WTC11 (cell line): Measurements from ENCODE around the gene TMEM169. TPM values are rescaled to one million over a fixed set of nuclear protein-coding genes. Genes with fewer than 3 reads are reported as not detected.

Experiments
- ATAC-seq: fragments of 200-7000 bp; cut with Tn5 transposase; 2 replicates; pipeline ENCODE4 v1.10.0; 2021; ENCODE audit warnings: mild to moderate bottlenecking, moderate library complexity
- CTCF ChIA-PET: fragments of 300-600 bp; sonication (Branson Sonifier 250); formaldehyde crosslinking; loops from one replicate; lab custom pipeline; 2021; ENCODE audit warnings: antibody characterized with exemption; lab: Charles Lee
- POLR2A ChIA-PET: fragments of 350-600 bp; sonication (Branson Sonifier 250); formaldehyde crosslinking; loops from one replicate; lab custom pipeline; 2021; ENCODE audit warnings: antibody characterized with exemption; lab: Charles Lee
- DNase-seq: peaks from one replicate; pipeline ENCODE4 v3.0.0; 2021; ENCODE audit warnings: low spot score
- H3K27ac Mint-ChIP-seq: 2 replicates; pipeline ENCODE4 v1.8.0; 2021; ENCODE audit warnings: mixed read lengths
- H3K27me3 Mint-ChIP-seq: 2 replicates; pipeline ENCODE4 v1.8.0; 2021; ENCODE audit warnings: low read depth, mild to moderate bottlenecking, moderate library complexity, mixed read lengths
- H3K36me3 Mint-ChIP-seq: 2 replicates; pipeline ENCODE4 v1.8.0; 2021; ENCODE audit warnings: mixed read lengths
- H3K4me1 Mint-ChIP-seq: 2 replicates; pipeline ENCODE4 v1.8.0; 2022; ENCODE audit warnings: mixed read lengths
- H3K4me3 Mint-ChIP-seq: 2 replicates; pipeline ENCODE4 v1.8.0; 2021; ENCODE audit warnings: mild to moderate bottlenecking, moderate library complexity, mixed read lengths
- H3K9me3 Mint-ChIP-seq: 2 replicates; pipeline ENCODE4 v1.8.0; 2021; ENCODE audit warnings: mixed read lengths
- ETV6 ChIP-seq: sonication (generic); formaldehyde crosslinking; IDR thresholded peaks from 2 replicates; pipeline ENCODE4 v1.8.1; 2022; ENCODE audit warnings: mild to moderate bottlenecking, missing genetic modification reagents
- SOX15 ChIP-seq: fragments of 250-450 bp; sonication (Bioruptor Pico); IDR thresholded peaks from 2 replicates; pipeline ENCODE4 v1.9.0; 2021; ENCODE audit warnings: mild to moderate bottlenecking
- SP1 ChIP-seq: sonication (generic); formaldehyde crosslinking; conservative IDR thresholded peaks from 2 replicates; pipeline ENCODE4 v1.8.1; 2022; ENCODE audit warnings: missing genetic modification reagents
- TP53 ChIP-seq: sonication (generic); formaldehyde crosslinking; IDR thresholded peaks from 2 replicates; pipeline ENCODE4 v1.8.1; 2023; ENCODE audit warnings: mild to moderate bottlenecking, missing genetic modification reagents
- ZNF232 ChIP-seq: sonication (generic); formaldehyde crosslinking; IDR thresholded peaks from 2 replicates; pipeline ENCODE4 v1.8.0; 2022; ENCODE audit warnings: mild to moderate bottlenecking, missing genetic modification reagents
- ZNF671 ChIP-seq: fragments of 250-450 bp; sonication (Bioruptor Pico); IDR thresholded peaks from 2 replicates; pipeline ENCODE4 v1.8.0; 2021; ENCODE audit warnings: mild to moderate bottlenecking
- total RNA-seq: library from RNA; stranded (reverse); gene quantifications from 3 replicates; pipeline ENCODE4 v1.2.3, GENCODE V29; 2021
- TF ChIP-seq, protein P1 (sequence below): sonication (generic); formaldehyde crosslinking; IDR thresholded peaks from 2 replicates; pipeline ENCODE4 v1.8.0; 2023; ENCODE audit warnings: mild to moderate bottlenecking, missing genetic modification reagents
- TF ChIP-seq, protein P2 (sequence below): sonication (generic); formaldehyde crosslinking; IDR thresholded peaks from 2 replicates; pipeline ENCODE4 v1.8.1; 2022; ENCODE audit warnings: missing genetic modification reagents, borderline replicate concordance
- TF ChIP-seq, protein P3 (sequence below): sonication (generic); formaldehyde crosslinking; IDR thresholded peaks from 2 replicates; pipeline ENCODE4 v1.8.1; 2022; ENCODE audit warnings: low read depth, mild to moderate bottlenecking, moderate library complexity, missing genetic modification reagents, borderline replicate concordance
- TF ChIP-seq, protein P4 (sequence below): sonication (generic); formaldehyde crosslinking; IDR thresholded peaks from 2 replicates; pipeline ENCODE4 v1.8.0; 2022; ENCODE audit warnings: mild to moderate bottlenecking, missing genetic modification reagents
- TF ChIP-seq, protein P5 (sequence below): sonication (generic); formaldehyde crosslinking; conservative IDR thresholded peaks from 2 replicates; pipeline ENCODE4 v1.8.1; 2022; ENCODE audit warnings: mild to moderate bottlenecking, missing genetic modification reagents
- TF ChIP-seq, protein P6 (sequence below): sonication (generic); formaldehyde crosslinking; IDR thresholded peaks from 2 replicates; pipeline ENCODE4 v1.8.0; 2022; ENCODE audit warnings: missing genetic modification reagents
- TF ChIP-seq, protein P7 (sequence below): sonication (generic); formaldehyde crosslinking; IDR thresholded peaks from 2 replicates; pipeline ENCODE4 v1.8.1; 2023; ENCODE audit warnings: mild to moderate bottlenecking, missing genetic modification reagents

TMEM169 gene
- total RNA-seq, 1 experiment from 2014 or later: 1.8 TPM

DNA sequence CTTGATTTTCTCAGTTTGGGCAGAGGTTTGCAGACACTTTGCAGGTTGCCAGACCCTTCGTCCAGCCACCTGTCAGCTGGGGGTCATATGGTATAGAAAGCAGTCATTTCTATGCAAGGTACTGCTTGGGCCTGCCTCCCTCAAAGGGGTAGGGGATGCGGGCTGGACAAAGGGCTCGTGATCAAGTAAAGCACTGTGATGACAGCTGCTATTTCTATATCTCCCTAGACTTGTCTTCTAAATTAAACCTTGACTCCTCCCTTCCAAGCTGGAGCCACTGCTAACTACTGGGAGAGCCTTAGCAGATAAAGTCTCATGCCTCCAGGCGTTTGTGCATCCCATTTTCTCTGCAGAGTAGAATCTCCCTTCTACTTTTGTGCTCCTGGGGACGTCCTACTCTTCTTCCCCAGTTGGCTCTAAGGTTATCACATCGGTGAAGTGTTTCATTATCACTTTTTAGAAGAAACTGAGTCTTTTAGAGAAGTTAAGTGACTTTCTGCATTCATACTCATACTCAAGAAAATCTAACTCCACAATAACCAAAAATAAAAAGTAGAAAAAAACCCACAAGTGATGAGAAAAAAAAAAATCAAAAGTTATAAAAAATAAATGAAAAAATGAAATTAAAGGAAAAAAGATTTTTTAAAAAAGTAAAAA lies 26.7 kb downstream of the TMEM169 start (continued):
- TF ChIP-seq, protein P1, sequence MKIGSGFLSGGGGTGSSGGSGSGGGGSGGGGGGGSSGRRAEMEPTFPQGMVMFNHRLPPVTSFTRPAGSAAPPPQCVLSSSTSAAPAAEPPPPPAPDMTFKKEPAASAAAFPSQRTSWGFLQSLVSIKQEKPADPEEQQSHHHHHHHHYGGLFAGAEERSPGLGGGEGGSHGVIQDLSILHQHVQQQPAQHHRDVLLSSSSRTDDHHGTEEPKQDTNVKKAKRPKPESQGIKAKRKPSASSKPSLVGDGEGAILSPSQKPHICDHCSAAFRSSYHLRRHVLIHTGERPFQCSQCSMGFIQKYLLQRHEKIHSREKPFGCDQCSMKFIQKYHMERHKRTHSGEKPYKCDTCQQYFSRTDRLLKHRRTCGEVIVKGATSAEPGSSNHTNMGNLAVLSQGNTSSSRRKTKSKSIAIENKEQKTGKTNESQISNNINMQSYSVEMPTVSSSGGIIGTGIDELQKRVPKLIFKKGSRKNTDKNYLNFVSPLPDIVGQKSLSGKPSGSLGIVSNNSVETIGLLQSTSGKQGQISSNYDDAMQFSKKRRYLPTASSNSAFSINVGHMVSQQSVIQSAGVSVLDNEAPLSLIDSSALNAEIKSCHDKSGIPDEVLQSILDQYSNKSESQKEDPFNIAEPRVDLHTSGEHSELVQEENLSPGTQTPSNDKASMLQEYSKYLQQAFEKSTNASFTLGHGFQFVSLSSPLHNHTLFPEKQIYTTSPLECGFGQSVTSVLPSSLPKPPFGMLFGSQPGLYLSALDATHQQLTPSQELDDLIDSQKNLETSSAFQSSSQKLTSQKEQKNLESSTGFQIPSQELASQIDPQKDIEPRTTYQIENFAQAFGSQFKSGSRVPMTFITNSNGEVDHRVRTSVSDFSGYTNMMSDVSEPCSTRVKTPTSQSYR: no peak
- TF ChIP-seq, protein P2, sequence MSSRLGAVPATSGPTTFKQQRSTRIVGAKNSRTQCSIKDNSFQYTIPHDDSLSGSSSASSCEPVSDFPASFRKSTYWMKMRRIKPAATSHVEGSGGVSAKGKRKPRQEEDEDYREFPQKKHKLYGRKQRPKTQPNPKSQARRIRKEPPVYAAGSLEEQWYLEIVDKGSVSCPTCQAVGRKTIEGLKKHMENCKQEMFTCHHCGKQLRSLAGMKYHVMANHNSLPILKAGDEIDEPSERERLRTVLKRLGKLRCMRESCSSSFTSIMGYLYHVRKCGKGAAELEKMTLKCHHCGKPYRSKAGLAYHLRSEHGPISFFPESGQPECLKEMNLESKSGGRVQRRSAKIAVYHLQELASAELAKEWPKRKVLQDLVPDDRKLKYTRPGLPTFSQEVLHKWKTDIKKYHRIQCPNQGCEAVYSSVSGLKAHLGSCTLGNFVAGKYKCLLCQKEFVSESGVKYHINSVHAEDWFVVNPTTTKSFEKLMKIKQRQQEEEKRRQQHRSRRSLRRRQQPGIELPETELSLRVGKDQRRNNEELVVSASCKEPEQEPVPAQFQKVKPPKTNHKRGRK (CRISPR knock-in tag): no peak
- TF ChIP-seq, protein P3, sequence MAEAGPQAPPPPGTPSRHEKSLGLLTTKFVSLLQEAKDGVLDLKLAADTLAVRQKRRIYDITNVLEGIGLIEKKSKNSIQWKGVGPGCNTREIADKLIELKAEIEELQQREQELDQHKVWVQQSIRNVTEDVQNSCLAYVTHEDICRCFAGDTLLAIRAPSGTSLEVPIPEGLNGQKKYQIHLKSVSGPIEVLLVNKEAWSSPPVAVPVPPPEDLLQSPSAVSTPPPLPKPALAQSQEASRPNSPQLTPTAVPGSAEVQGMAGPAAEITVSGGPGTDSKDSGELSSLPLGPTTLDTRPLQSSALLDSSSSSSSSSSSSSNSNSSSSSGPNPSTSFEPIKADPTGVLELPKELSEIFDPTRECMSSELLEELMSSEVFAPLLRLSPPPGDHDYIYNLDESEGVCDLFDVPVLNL (CRISPR knock-in tag): no peak
- TF ChIP-seq, protein P4, sequence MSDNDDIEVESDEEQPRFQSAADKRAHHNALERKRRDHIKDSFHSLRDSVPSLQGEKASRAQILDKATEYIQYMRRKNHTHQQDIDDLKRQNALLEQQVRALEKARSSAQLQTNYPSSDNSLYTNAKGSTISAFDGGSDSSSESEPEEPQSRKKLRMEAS (CRISPR knock-in tag): no peak

DNA sequence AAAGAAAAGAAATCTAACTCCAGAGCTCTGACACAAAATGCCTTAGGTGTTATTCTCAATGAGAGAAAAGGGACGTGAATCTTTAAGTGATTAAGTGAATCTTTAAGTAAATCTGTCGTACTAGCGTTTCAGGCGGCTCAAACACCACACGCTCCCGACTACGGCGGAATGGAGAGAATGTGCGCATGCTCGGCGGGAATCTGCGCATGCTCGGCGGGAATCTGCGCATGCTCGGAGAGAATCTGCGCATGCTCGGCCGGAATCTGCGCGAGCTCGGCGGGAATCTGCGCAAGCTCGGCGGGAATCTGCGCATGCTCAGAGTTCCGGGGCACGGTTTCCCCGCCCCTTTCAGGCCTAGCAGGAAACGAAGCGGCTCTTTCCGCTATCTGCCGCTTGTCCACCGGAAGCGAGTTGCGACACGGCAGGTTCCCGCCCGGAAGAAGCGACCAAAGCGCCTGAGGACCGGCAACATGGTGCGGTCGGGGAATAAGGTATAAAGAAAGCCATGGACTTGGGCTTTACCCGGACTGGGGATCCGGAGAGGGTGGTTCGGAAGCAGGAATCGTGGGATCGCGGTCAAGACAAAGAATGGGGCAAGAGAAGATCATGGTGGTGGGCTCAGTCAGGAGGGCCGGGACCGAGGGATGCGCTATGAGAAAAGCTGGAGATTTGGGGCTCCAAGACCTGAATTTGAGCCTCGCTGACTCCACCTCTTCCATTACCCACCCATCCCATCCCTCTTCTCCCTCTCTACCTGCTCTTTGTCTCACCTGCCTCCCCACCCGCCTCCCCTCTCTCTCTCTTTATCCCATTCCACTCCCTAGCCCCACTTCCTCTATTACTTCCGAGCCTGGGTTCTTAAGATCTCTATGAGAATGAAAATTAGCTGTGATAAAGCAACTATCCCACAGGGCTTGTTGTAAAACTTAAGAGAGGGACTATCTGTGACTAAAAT lies 27.5 kb downstream of the TMEM169 start, which contains the start of gene XRCC5:
XRCC5 (plus strand) TSS at position 382 of the 955 bp plus-strand sequence; CDS start at position 471, 89 bp downstream.
- Mint-ChIP-seq H3K27ac (peak within 1 kb of the TSS; percentile 99), H3K36me3 (peaks cover 46% of the 10 kb centered on the region), H3K27me3 (no peaks in the 10 kb centered on the region; the same call in 1 of the 2 replicates), H3K9me3 (no peaks in the 10 kb centered on the region), H3K4me3 (peak within 1 kb of the TSS; percentile 100), H3K4me1 (peaks cover 49% of the 10 kb centered on the region)
- peak; percentile 97 for DNase-seq
- POLR2A ChIA-PET: interaction anchor here (3.5 kb wide), 1 partner anchor 27 kb away, joined by 46 read pairs; the partner anchor contains the start of genes PECR and TMEM169
- CTCF ChIA-PET: interaction anchor here (0.7 to 3.0 kb wide), 8 partner anchors 26 to 159 kb away, joined by 3 to 22 read pairs (median 4); partner anchors contain the start of genes PECR and TMEM169
- ATAC-seq: peak; percentile 71
- TF ChIP-seq, protein P4 (CRISPR knock-in tag): peak; percentile 89
- TF ChIP-seq ETV6 (CRISPR knock-in tag): peak; percentile 99
- TF ChIP-seq ZNF232: 0 out of 2 replicates have a peak, but pooled peaks have one; percentile 67
- TF ChIP-seq, protein P1: peak; percentile 16; the same call in 1 of the 2 replicates
- TF ChIP-seq, protein P5, sequence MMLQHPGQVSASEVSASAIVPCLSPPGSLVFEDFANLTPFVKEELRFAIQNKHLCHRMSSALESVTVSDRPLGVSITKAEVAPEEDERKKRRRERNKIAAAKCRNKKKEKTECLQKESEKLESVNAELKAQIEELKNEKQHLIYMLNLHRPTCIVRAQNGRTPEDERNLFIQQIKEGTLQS: 0 out of 2 replicates have a peak, but pooled peaks have one; percentile 35
- TF ChIP-seq TP53 (CRISPR knock-in tag): peak; percentile 53; the same call in 1 of the 2 replicates
- peak; percentile 74 for TF ChIP-seq SP1 (CRISPR knock-in tag)
- TF ChIP-seq, protein P6, sequence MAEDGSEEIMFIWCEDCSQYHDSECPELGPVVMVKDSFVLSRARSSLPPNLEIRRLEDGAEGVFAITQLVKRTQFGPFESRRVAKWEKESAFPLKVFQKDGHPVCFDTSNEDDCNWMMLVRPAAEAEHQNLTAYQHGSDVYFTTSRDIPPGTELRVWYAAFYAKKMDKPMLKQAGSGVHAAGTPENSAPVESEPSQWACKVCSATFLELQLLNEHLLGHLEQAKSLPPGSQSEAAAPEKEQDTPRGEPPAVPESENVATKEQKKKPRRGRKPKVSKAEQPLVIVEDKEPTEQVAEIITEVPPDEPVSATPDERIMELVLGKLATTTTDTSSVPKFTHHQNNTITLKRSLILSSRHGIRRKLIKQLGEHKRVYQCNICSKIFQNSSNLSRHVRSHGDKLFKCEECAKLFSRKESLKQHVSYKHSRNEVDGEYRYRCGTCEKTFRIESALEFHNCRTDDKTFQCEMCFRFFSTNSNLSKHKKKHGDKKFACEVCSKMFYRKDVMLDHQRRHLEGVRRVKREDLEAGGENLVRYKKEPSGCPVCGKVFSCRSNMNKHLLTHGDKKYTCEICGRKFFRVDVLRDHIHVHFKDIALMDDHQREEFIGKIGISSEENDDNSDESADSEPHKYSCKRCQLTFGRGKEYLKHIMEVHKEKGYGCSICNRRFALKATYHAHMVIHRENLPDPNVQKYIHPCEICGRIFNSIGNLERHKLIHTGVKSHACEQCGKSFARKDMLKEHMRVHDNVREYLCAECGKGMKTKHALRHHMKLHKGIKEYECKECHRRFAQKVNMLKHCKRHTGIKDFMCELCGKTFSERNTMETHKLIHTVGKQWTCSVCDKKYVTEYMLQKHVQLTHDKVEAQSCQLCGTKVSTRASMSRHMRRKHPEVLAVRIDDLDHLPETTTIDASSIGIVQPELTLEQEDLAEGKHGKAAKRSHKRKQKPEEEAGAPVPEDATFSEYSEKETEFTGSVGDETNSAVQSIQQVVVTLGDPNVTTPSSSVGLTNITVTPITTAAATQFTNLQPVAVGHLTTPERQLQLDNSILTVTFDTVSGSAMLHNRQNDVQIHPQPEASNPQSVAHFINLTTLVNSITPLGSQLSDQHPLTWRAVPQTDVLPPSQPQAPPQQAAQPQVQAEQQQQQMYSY (CRISPR knock-in tag): peak; percentile 62
- no peak for TF ChIP-seq ZNF671 (CRISPR knock-in tag)
- TF ChIP-seq, protein P7, sequence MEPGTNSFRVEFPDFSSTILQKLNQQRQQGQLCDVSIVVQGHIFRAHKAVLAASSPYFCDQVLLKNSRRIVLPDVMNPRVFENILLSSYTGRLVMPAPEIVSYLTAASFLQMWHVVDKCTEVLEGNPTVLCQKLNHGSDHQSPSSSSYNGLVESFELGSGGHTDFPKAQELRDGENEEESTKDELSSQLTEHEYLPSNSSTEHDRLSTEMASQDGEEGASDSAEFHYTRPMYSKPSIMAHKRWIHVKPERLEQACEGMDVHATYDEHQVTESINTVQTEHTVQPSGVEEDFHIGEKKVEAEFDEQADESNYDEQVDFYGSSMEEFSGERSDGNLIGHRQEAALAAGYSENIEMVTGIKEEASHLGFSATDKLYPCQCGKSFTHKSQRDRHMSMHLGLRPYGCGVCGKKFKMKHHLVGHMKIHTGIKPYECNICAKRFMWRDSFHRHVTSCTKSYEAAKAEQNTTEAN (CRISPR knock-in tag): peak; percentile 83; the same call in 1 of the 2 replicates
- no peak for TF ChIP-seq SOX15
- TF ChIP-seq, protein P3 (CRISPR knock-in tag): peak; percentile 54; the same call in 1 of the 2 replicates
